ENCODE measurements around the gene TRANK1. TPM values are rescaled to one million over a fixed set of nuclear protein-coding genes. Genes with fewer than 3 reads are reported as not detected.

The TRANK1 gene
- total and polyA plus RNA-seq, 4 donors, result 2.9 to 40.0 (median 10.2) TPM

- TF ChIP-seq REST (IDR thresholded peaks at IDR 0.05) (no peak), YY1 (IDR thresholded peaks at IDR 0.05) (no peak)
Measured at GRCh38 chr3:36859494-36859893, 85.4 kb downstream of the TRANK1 start (continued).

- Histone ChIP-seq H3K36me3 (ENCODE audit: control insufficient read depth in 4 of 4, insufficient read depth in 3 of 4, low read depth in 1 of 4, low read length in 3 of 4) (peaks cover 3 to 72% (median 51%) of the 10 kb centered on the region in 4 donors), H3K9me3 (ENCODE audit: control insufficient read depth in 4 of 4, low read length in 3 of 4) (no peaks in the 10 kb centered on the region), H3K27ac (ENCODE audit: low read depth in 1 of 2, low read length in 2 of 2) (no peak overlapping the region), H3K4me1 (ENCODE audit: control insufficient read depth in 4 of 4, insufficient read depth in 4 of 4, low read length in 3 of 4) (no peaks in the 10 kb centered on the region), H3K27me3 (ENCODE audit: control insufficient read depth in 4 of 4, insufficient read depth in 4 of 4, low read length in 3 of 4) (no peaks in the 10 kb centered on the region), H3K4me3 (ENCODE audit: low read depth in 1 of 3, low read length in 3 of 3) (no peak overlapping the region), H3K9ac (ENCODE audit: low read depth in 1 of 2, low read length in 2 of 2) (no peak overlapping the region)
- DNase-seq (ENCODE audit: low spot score), result no peak
- TF ChIP-seq ATF3 (IDR thresholded peaks at IDR 0.05), result no peak
- TF ChIP-seq MAX (IDR thresholded peaks at IDR 0.05), result no peak
- no peak for TF ChIP-seq RXRA (IDR thresholded peaks at IDR 0.05)
- no peak for TF ChIP-seq FOXA1 (IDR thresholded peaks at IDR 0.05)
- TF ChIP-seq ZBTB33 (IDR thresholded peaks at IDR 0.05), result no peak
- no peak for TF ChIP-seq NR2F2 (IDR thresholded peaks at IDR 0.05)
- TF ChIP-seq GABPA (IDR thresholded peaks at IDR 0.05 in 1 of 2, conservative IDR thresholded peaks at IDR 0.05 in 1 of 2), result no peak
- no peak for TF ChIP-seq SP1 (IDR thresholded peaks at IDR 0.05)
- no peak for TF ChIP-seq CTCF (IDR thresholded peaks at IDR 0.05; ENCODE audit: low read depth, low read length, missing input control)
- no peak for TF ChIP-seq HNF4G (IDR thresholded peaks at IDR 0.05)
- TF ChIP-seq HNF4A (conservative IDR thresholded peaks at IDR 0.05), result no peak
- no peak for TF ChIP-seq REST (IDR thresholded peaks at IDR 0.05)
- TF ChIP-seq RAD21 (IDR thresholded peaks at IDR 0.05), result no peak
- no peak for TF ChIP-seq EGR1 (IDR thresholded peaks at IDR 0.05; ENCODE audit: low read depth in 2 of 2)
- 88% methylated on average over 3 of the region's 3 CpGs for WGBS
Measured at GRCh38 chr3:36852071-36852470, 92.8 kb downstream of the TRANK1 start.
